MCF 10A (cell line): ENCODE measurements around the gene BARHL1. TPM values are rescaled to one million over a fixed set of nuclear protein-coding genes. Genes with fewer than 3 reads are reported as not detected.

ENCODE experiments used
- BruUV-seq: library from RNA; stranded (reverse); fragments of 400-500 nt; replicated peaks from 2 replicates; lab custom pipeline; 2021; lab: Mats Ljungman, UMichigan
- CTCF ChIA-PET: fragments of 300-600 bp; sonication (Branson Sonifier 250); formaldehyde crosslinking; extraction: SDS; loops from one replicate; lab custom pipeline; 2021; ENCODE audit warnings: antibody characterized with exemption, inconsistent platforms; lab: Yijun Ruan, JAX
- POLR2A ChIA-PET: fragments of 300-600, 350-650 bp; sonication (Branson Sonifier 250); formaldehyde crosslinking; extraction: SDS; loops from one replicate; lab custom pipeline; 2020; ENCODE audit warnings: antibody characterized with exemption, inconsistent platforms; lab: Yijun Ruan, JAX
- DNase-seq: peaks from one replicate; pipeline ENCODE4 v3.0.0-alpha.2; 2018; ENCODE audit not compliant: unreplicated experiment
- H3K27ac Mint-ChIP-seq: one replicate; pipeline ENCODE4 v1.8.0; 2022; ENCODE audit warnings: mild to moderate bottlenecking, low read depth, mixed read lengths; ENCODE audit not compliant: unreplicated experiment
- H3K27me3 Mint-ChIP-seq: one replicate; pipeline ENCODE4 v1.8.0; 2022; ENCODE audit warnings: mixed read lengths; ENCODE audit not compliant: insufficient read depth, unreplicated experiment
- H3K36me3 Mint-ChIP-seq: one replicate; pipeline ENCODE4 v1.8.0; 2022; ENCODE audit warnings: mild to moderate bottlenecking, moderate library complexity, mixed read lengths; ENCODE audit not compliant: insufficient read depth, unreplicated experiment
- H3K4me1 Mint-ChIP-seq: one replicate; pipeline ENCODE4 v1.8.0; 2022; ENCODE audit warnings: mixed read lengths; ENCODE audit not compliant: insufficient read depth, unreplicated experiment
- H3K4me3 Mint-ChIP-seq: one replicate; pipeline ENCODE4 v1.8.0; 2022; ENCODE audit warnings: mild to moderate bottlenecking, moderate library complexity, mixed read lengths; ENCODE audit not compliant: unreplicated experiment
- H3K9me3 Mint-ChIP-seq: one replicate; pipeline ENCODE4 v1.8.0; 2022; ENCODE audit warnings: mixed read lengths; ENCODE audit not compliant: unreplicated experiment
- intact Hi-C: fragments of 100-400 bp; cut with micrococcal nuclease; formaldehyde crosslinking; loops from 2 replicates; pipeline ENCODE4 v1.14.1; 2022
- total RNA-seq: library from RNA; stranded (reverse); gene quantifications from 2 replicates; pipeline ENCODE4 v1.2.3, GENCODE V29; 2022
- TF ChIP-seq, protein P1 (sequence below): fragments of 200-600 bp; IDR thresholded peaks from one replicate; pipeline ENCODE4 v1.8.0; 2022; ENCODE audit warnings: antibody characterized with exemption, mild to moderate bottlenecking; ENCODE audit not compliant: unreplicated experiment

Gene BARHL1
- total RNA-seq, 1 experiment from 2014 or later, result not detected

DNA sequence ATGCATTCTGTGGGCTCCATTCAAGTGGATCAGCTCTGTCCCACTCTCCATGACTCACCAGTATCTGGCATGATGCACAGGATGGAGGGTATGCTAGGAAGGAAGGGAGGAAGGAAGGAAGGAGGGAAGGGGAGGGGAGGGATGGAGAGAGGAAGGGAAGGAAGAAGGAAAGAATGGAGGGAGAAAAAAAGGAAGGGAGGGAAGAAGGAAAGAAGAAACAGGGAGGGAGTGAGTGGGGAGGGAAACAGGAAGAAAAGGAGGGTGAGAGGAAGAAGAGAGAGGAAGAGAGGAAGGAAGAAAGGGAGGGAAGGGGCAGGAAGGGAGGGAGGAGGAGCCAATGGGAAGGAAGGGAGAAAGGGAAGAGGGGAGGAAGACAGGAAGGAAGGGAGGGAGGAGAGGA is 5.3 kb upstream of the BARHL1 start:
- BruUV-seq, result no TSS peak
- Mint-ChIP-seq H3K4me3 (no peak overlapping the region), H3K36me3 (peaks cover 6% of the 10 kb centered on the region), H3K27ac (no peak overlapping the region), H3K9me3 (no peaks in the 10 kb centered on the region), H3K27me3 (peaks cover 75% of the 10 kb centered on the region), H3K4me1 (peaks cover 5% of the 10 kb centered on the region)
- intact Hi-C loops, result loop anchor here (5.0 kb wide), 1 partner anchor 820 kb away; no protein-coding TSS in a partner anchor
- no peak for DNase-seq
- TF ChIP-seq, protein P1, sequence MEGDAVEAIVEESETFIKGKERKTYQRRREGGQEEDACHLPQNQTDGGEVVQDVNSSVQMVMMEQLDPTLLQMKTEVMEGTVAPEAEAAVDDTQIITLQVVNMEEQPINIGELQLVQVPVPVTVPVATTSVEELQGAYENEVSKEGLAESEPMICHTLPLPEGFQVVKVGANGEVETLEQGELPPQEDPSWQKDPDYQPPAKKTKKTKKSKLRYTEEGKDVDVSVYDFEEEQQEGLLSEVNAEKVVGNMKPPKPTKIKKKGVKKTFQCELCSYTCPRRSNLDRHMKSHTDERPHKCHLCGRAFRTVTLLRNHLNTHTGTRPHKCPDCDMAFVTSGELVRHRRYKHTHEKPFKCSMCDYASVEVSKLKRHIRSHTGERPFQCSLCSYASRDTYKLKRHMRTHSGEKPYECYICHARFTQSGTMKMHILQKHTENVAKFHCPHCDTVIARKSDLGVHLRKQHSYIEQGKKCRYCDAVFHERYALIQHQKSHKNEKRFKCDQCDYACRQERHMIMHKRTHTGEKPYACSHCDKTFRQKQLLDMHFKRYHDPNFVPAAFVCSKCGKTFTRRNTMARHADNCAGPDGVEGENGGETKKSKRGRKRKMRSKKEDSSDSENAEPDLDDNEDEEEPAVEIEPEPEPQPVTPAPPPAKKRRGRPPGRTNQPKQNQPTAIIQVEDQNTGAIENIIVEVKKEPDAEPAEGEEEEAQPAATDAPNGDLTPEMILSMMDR, result no peak
- CTCF ChIA-PET, result interaction anchor here (0.8 to 2.1 kb wide), 3 partner anchors 9 to 70 kb away, joined by 3 to 5 read pairs (median 3); no protein-coding TSS in a partner anchor
- POLR2A ChIA-PET, result no interaction called here

DNA sequence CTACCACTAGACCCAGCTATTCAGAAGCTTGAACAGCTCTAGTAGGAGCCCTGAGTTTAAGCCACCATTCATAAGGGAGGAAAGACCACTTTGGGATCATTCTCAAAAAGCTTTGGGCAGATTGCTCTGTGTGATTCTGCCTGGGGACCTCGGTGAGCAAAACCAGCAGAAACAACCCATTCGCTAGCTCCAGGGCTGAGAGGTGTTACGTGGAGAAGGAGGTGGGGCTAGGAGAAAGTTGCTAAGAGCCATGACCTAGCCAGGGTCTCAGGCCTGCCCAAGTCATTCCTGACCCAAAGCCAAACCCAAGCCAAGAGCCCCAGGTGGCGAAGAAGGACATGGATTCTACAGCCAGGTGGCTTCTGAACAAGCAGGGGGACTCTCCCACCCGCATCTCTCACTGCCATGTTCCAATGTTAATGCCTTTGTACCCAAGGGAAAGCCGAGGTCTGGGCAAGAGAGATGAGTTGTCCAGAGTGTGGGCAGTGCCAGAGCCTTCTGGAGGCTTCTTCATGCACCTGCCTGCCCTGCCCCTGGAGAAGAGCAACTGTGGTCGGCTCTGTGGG is 4.0 kb upstream of the BARHL1 start:
- Mint-ChIP-seq H3K27me3 (peaks cover 78% of the 10 kb centered on the region), H3K27ac (no peak overlapping the region), H3K4me3 (no peak overlapping the region), H3K9me3 (no peaks in the 10 kb centered on the region), H3K36me3 (peaks cover 6% of the 10 kb centered on the region), H3K4me1 (peaks cover 5% of the 10 kb centered on the region)
- POLR2A ChIA-PET, result no interaction called here
- no TSS peak for BruUV-seq
- no peak for DNase-seq
- CTCF ChIA-PET, result interaction anchor here (0.6 kb wide), 1 partner anchor 88 kb away, joined by 3 read pairs; no protein-coding TSS in a partner anchor
- intact Hi-C loops, result loop anchor here (5.0 kb wide), 1 partner anchor 821 kb away; no protein-coding TSS in a partner anchor
- TF ChIP-seq, protein P1, result no peak

DNA sequence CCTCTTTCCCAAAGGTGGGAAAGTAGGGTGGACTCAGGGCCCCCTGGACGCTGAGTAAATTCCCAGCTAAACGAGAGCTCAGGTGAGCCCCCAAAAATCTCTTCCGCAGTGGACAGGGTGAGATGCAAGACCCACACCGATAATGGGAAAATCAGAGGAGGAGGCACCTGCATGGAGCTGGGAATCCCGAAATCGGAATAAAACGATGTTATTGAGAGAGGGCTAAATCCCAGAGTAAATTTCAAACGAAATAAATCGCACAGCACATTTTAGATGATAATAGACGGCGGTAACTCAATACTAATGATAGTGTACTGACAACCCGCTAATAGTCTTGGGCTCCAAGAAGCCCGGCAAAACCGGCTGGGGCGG is 3.0 kb upstream of the BARHL1 start:
- Mint-ChIP-seq H3K4me3 (no peak overlapping the region), H3K9me3 (no peaks in the 10 kb centered on the region), H3K4me1 (peaks cover 5% of the 10 kb centered on the region), H3K27ac (no peak overlapping the region), H3K27me3 (peaks cover 88% of the 10 kb centered on the region), H3K36me3 (peaks cover 6% of the 10 kb centered on the region)
- DNase-seq, result no peak
- TF ChIP-seq, protein P1, result no peak
- ChIA-PET CTCF (interaction anchor here (0.6 to 1.4 kb wide), 3 partner anchors 72 to 605 kb away, joined by 3 to 5 read pairs (median 3); no protein-coding TSS in a partner anchor), POLR2A (no interaction called here)
- no TSS peak for BruUV-seq
- intact Hi-C loops, result loop anchor here (5.0 kb wide), 1 partner anchor 822 kb away; no protein-coding TSS in a partner anchor

DNA sequence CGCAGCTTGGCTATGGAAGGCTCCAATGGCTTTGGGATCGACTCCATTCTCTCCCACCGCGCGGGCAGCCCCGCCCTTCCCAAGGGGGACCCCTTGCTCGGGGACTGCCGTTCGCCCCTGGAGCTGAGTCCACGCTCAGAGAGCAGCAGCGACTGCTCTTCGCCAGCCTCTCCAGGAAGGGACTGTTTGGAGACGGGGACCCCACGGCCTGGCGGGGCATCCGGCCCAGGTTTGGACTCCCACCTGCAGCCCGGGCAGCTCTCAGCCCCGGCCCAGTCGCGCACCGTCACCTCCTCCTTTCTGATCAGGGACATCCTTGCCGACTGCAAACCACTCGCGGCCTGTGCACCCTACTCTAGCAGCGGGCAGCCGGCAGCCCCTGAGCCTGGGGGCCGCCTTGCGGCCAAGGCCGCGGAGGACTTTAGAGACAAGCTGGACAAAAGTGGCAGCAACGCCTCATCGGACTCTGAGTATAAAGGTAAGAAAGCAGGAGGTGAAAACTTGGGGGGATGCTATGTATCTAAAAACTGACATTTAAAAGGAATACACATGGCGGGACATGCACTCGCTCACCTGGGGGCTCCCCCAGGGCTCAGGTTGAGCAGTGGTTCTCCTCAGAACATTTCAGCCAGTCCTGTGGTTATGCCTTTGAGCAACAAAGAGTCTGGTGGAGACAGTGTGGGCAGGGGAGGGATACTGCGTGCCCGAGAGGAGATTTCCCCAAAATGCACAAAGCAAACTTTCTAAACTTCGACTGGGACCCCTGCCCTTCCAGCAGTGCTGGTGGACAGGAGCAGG is 579 bp downstream of the BARHL1 start:
- Mint-ChIP-seq H3K27me3 (peaks cover 57% of the 10 kb centered on the region), H3K4me3 (no peak overlapping the region), H3K4me1 (no peaks in the 10 kb centered on the region), H3K9me3 (no peaks in the 10 kb centered on the region), H3K36me3 (no peaks in the 10 kb centered on the region), H3K27ac (no peak overlapping the region)
- CTCF ChIA-PET, result interaction anchor here (0.6 kb wide), 1 partner anchor 68 kb away, joined by 6 read pairs; no protein-coding TSS in a partner anchor
- intact Hi-C loops, result no loop called here
- TF ChIP-seq, protein P1, result no peak
- no peak for DNase-seq
- POLR2A ChIA-PET, result interaction anchor here (1.0 kb wide), 1 partner anchor 15 kb away, joined by 3 read pairs; no protein-coding TSS in a partner anchor
- BruUV-seq, result no TSS peak
